Uterus (tissue), 2 donors: ENCODE data around the gene BRICD5.

ENCODE experiments used
- POLR2A ChIP-seq, 2 donors: fragments of 450-650 bp; IDR thresholded peaks; one replicate each; pipeline ENCODE4 v1.6.1; 2016; ENCODE audit warnings: antibody characterized with exemption in 2 of 2, mild to moderate bottlenecking in 1 of 2, moderate library complexity in 1 of 2
- TF ChIP-seq, protein P1 (sequence below), 4 experiments: fragments of 200-600 bp in 2 of 4; fragments of 450-650 bp in 2 of 4; sonication (generic) in 2 of 4; IDR thresholded peaks; one replicate each; pipeline ENCODE4 v1.5.1; 2016 to 2019; ENCODE audit warnings: antibody characterized with exemption in 4 of 4, mild to moderate bottlenecking in 2 of 4, moderate library complexity in 1 of 4

DNA sequence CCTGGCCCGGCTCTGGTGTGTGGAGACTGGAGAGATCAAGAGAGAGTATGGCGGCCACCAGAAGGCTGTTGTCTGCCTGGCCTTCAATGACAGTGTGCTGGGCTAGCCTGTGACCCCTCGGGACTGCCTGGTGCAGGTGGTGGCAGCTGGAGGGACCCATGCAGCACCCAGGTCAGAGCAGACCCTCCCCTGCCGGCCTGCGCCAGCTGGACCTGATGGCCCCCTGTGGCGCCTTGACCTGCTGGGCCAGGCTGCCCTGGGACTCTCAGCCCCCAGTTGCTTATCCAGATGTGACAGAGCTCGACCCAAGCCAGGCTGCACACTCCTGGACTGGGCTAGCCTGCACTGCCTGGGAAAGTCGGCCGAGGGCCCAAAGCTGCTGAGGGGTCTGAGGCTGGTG lies 1.9 kb downstream of the BRICD5 start:
- TF ChIP-seq, protein P1, sequence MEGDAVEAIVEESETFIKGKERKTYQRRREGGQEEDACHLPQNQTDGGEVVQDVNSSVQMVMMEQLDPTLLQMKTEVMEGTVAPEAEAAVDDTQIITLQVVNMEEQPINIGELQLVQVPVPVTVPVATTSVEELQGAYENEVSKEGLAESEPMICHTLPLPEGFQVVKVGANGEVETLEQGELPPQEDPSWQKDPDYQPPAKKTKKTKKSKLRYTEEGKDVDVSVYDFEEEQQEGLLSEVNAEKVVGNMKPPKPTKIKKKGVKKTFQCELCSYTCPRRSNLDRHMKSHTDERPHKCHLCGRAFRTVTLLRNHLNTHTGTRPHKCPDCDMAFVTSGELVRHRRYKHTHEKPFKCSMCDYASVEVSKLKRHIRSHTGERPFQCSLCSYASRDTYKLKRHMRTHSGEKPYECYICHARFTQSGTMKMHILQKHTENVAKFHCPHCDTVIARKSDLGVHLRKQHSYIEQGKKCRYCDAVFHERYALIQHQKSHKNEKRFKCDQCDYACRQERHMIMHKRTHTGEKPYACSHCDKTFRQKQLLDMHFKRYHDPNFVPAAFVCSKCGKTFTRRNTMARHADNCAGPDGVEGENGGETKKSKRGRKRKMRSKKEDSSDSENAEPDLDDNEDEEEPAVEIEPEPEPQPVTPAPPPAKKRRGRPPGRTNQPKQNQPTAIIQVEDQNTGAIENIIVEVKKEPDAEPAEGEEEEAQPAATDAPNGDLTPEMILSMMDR (IDR thresholded peaks at IDR 0.05): no peak
- TF ChIP-seq POLR2A (IDR thresholded peaks at IDR 0.05): no peak
